PC-3 (cell line): ENCODE data around the gene TMEM107.

ENCODE experiments used
- CTCF ChIP-seq: fragments of 300-600 bp; sonication (generic); conservative IDR thresholded peaks from 2 replicates; pipeline ENCODE4 v1.5.1; 2017; ENCODE audit warnings: antibody characterized with exemption, low read depth, mild to moderate bottlenecking, low read length
- EZH2 ChIP-seq: fragments of 300-600 bp; sonication (generic); IDR thresholded peaks from one replicate; pipeline ENCODE4 v1.6.1; 2017; ENCODE audit warnings: antibody characterized with exemption, mild to moderate bottlenecking, low read length; ENCODE audit not compliant: unreplicated experiment

GRCh38 chr17:8212312-8213180 lies 36.4 kb upstream of the TMEM107 start:
- no peak for TF ChIP-seq CTCF
- no peak for TF ChIP-seq EZH2
